AG04450 (cell line): Measurements from ENCODE around the gene SLC27A4. TPM values are rescaled to one million over a fixed set of nuclear protein-coding genes. Genes with fewer than 3 reads are reported as not detected.

Experiments used
- CTCF ChIA-PET: fragments of 300-600, 350-600 bp; formaldehyde crosslinking; extraction: SDS; loops from one replicate; lab custom pipeline; 2022; ENCODE audit warnings: antibody characterized with exemption, inconsistent platforms; lab: Charles Lee
- POLR2A ChIA-PET: fragments of 350-600 bp; formaldehyde crosslinking; extraction: SDS; loops from one replicate; lab custom pipeline; 2021; ENCODE audit warnings: antibody characterized with exemption, inconsistent platforms; lab: Yijun Ruan, JAX
- DNase-seq: peaks from one replicate; pipeline ENCODE4 v3.0.0-alpha.2; 2011; ENCODE audit warnings: low read depth, low spot score
- H3K27ac ChIP-seq: one replicate; pipeline ENCODE4 v1.5.1; 2012; ENCODE audit warnings: low read depth, low read length, control low read depth
- H3K27me3 ChIP-seq: one replicate; pipeline ENCODE4 v1.6.0; 2012; ENCODE audit warnings: low read length; ENCODE audit not compliant: control insufficient read depth, insufficient read depth
- H3K4me3 ChIP-seq: 2 replicates; pipeline ENCODE4 v1.5.1; 2011; ENCODE audit warnings: mild to moderate bottlenecking, low read depth, low read length, control low read depth
- H3K9me3 ChIP-seq: 2 replicates; pipeline ENCODE4 v1.5.1; 2012; ENCODE audit warnings: low read length; ENCODE audit not compliant: control insufficient read depth, insufficient read depth
- CTCF ChIP-seq: IDR thresholded peaks from 2 replicates; pipeline ENCODE4 v1.5.1; 2011; ENCODE audit warnings: low read depth, low read length, control low read depth, inconsistent platforms
- polyA plus RNA-seq: library from polyadenylated mRNA; depleted of rRNA; stranded (reverse); fragments of >200 nt; gene quantifications from 2 replicates; pipeline ENCODE4 v1.2.3, GENCODE V29; 2011

SLC27A4 gene
- polyA plus RNA-seq, 1 experiment: 7.7 TPM

GRCh38 chr9:128391956-128392301, 51.6 kb downstream of the SLC27A4 start:
- no peak overlapping the region for H3K27ac ChIP-seq
- peaks cover 3% of the 10 kb centered on the region; the same call in 1 of the 2 replicates for H3K9me3 ChIP-seq
- no peak for TF ChIP-seq CTCF
- peaks cover 3% of the 10 kb centered on the region for H3K27me3 ChIP-seq
- no peak overlapping the region for H3K4me3 ChIP-seq
- ChIA-PET POLR2A (no interaction called here), CTCF (no interaction called here)
- no peak for DNase-seq

- H3K9me3 ChIP-seq: peaks cover 3% of the 10 kb centered on the region; the same call in 1 of the 2 replicates
- ChIA-PET CTCF (no interaction called here), POLR2A (no interaction called here)
- H3K4me3 ChIP-seq: no peak overlapping the region
- TF ChIP-seq CTCF: no peak
- peaks cover 8% of the 10 kb centered on the region for H3K27me3 ChIP-seq
- no peak for DNase-seq
- H3K27ac ChIP-seq: no peak overlapping the region
Observed at GRCh38 chr9:128392302-128393144, 52.2 kb downstream of the SLC27A4 start.

GRCh38 chr9:128393145-128393775, 52.9 kb downstream of the SLC27A4 start:
- ChIA-PET CTCF (interaction anchor here (0.6 kb wide), 1 partner anchor 31 kb away, joined by 4 read pairs; no protein-coding TSS in a partner anchor), POLR2A (interaction anchor here (0.5 to 0.6 kb wide), 3 partner anchors 35 to 631 kb away, joined by 3 to 5 read pairs (median 4); no protein-coding TSS in a partner anchor)
- H3K4me3 ChIP-seq: no peak overlapping the region

GRCh38 chr9:128393970-128394369, 53.6 kb downstream of the SLC27A4 start:
- H3K4me3 ChIP-seq: no peak overlapping the region
- peaks cover 8% of the 10 kb centered on the region for H3K27me3 ChIP-seq
- no peak for TF ChIP-seq CTCF
- DNase-seq: no peak
- POLR2A ChIA-PET: interaction anchor here (0.5 to 0.6 kb wide), 3 partner anchors 8 to 108 kb away, joined by 3 to 5 read pairs (median 3); no protein-coding TSS in a partner anchor
- H3K9me3 ChIP-seq: peaks cover 3% of the 10 kb centered on the region; the same call in 1 of the 2 replicates
- H3K27ac ChIP-seq: no peak overlapping the region
- CTCF ChIA-PET: interaction anchor here (0.6 kb wide), 2 partner anchors 27 to 31 kb away, joined by 4 to 6 read pairs; partner anchors contain the start of gene CERCAM

More at GRCh38 chr9:128393145-128393775, 52.9 kb downstream of the SLC27A4 start:
- DNase-seq: no peak
- no peak for TF ChIP-seq CTCF
- H3K27me3 ChIP-seq: peaks cover 8% of the 10 kb centered on the region
- H3K9me3 ChIP-seq: peaks cover 3% of the 10 kb centered on the region; the same call in 1 of the 2 replicates
- no peak overlapping the region for H3K27ac ChIP-seq
